Heart right ventricle (tissue), 16 donors: Measurements from ENCODE around the gene STOX1. TPM values are rescaled to one million over a fixed set of nuclear protein-coding genes. Genes with fewer than 3 reads are reported as not detected.

Experiments
- ATAC-seq, 8 donors: fragments of 200-7000 bp; cut with Tn5 transposase; one replicate each; pipeline ENCODE4 v1.9.1; 2020; ENCODE audit warnings: mild to moderate bottlenecking in 8 of 8, moderate library complexity in 8 of 8, moderate number of reproducible peaks in 1 of 8
- DNase-seq, 2 donors: peaks; one replicate each; pipeline ENCODE4 v3.0.0-alpha.2; 2020
- H3K27ac ChIP-seq, 10 donors: fragments of 200-600 bp; sonication (generic) in 2 of 10; one replicate each; pipeline versions ENCODE4 v1.5.0 to v1.8.0; 2020 to 2022; ENCODE audit warnings: mild to moderate bottlenecking in 3 of 10
- H3K27me3 ChIP-seq, 7 donors: fragments of 200-600 bp; one replicate each; pipeline ENCODE4 v1.8.0; 2021 to 2022; ENCODE audit warnings: mild to moderate bottlenecking in 2 of 7
- H3K36me3 ChIP-seq, 9 donors: fragments of 200-600 bp; sonication (generic) in 1 of 9; one replicate each; pipeline versions ENCODE4 v1.5.0 to v1.8.0; 2020 to 2022; ENCODE audit warnings: mild to moderate bottlenecking in 2 of 9
- H3K4me1 ChIP-seq, 9 donors: fragments of 200-600 bp; sonication (generic) in 1 of 9; one replicate each; pipeline versions ENCODE4 v1.5.0 to v1.8.0; 2020 to 2022; ENCODE audit warnings: mild to moderate bottlenecking in 4 of 9
- H3K4me3 ChIP-seq, 10 donors: fragments of 200-600 bp; sonication (generic) in 2 of 10; one replicate each; pipeline versions ENCODE4 v1.5.0 to v1.8.0; 2020 to 2022; ENCODE audit warnings: mild to moderate bottlenecking in 7 of 10, moderate library complexity in 2 of 10
- H3K9me3 ChIP-seq, 11 donors: fragments of 200-600 bp in 10 of 11; sonication (generic) in 2 of 11; one replicate each; pipeline versions ENCODE4 v1.5.0 to v1.8.0; 2013 to 2022; ENCODE audit warnings: mild to moderate bottlenecking in 2 of 11, control low read depth in 1 of 11, moderate library complexity in 1 of 11
- CTCF ChIP-seq, 9 donors: fragments of 200-600 bp; sonication (generic) in 2 of 9; IDR thresholded peaks; one replicate each; pipeline versions ENCODE4 v1.5.0 to v1.8.0; 2021 to 2022; ENCODE audit warnings: antibody characterized with exemption in 9 of 9, mild to moderate bottlenecking in 5 of 9, moderate library complexity in 1 of 9
- WGBS, 2 donors: extraction: QIAGEN DNeasy Blood & Tissue Kit; methylation state at CpG; one replicate each; pipeline ENCODE4 v1.1.7; 2013; ENCODE audit warnings: inconsistent platforms in 1 of 2; 5-methylcytosine and 5-hydroxymethylcytosine counted together
- intact Hi-C, 10 donors: fragments of 100-400 bp; cut with DNase I; formaldehyde crosslinking; loops; one replicate each; pipeline versions ENCODE4 v1.11.1 to v1.14.2; 2022
- polyA plus RNA-seq, 2 donors: library from polyadenylated mRNA; stranded (reverse); fragments of 200-250 nt; gene quantifications; one replicate each; pipeline ENCODE4 v1.2.3, GENCODE V29; 2013
- total RNA-seq, 10 donors: library from RNA; stranded (reverse); fragmentation: NEBNext Ultra II Directional in 3 of 10; extraction: Animal tissue kit (Norgen Biotek cat#: 25700) in 3 of 10; gene quantifications; one replicate each; pipeline versions ENCODE4 v1.2.1 to v1.2.4, GENCODE V29; 2021 to 2023
- donor health status: Arrhythmogenic right ventricular cardiomyopathy.
- donor health status: ischemic (EF 13 %, LVEDD 7.1; RV severe dilation, severe dysfunction).
- donor health status: healthy with polysubstance abuse.
- donor health status: DM: no; HTN: yes; CAD: no.
- donor health status: DM: no; HTN: no; CAD: no.
- donor health status: ischemic (EF 25% LVEDD 6.9; RV normal size, moderate dysfunction).
- donor health status: ischemic (EF 25% LVEDD 5.7; RV mildly dilated, moderate dysfunction).
- donor health status: healthy.
- donor health status: DM: yes; HTN: yes; CAD: no.
- donor health status: Ischemic cardiomyopathy.
- donor health status: ischemic (EF 35%, LVEDD 5.7; RV mildly dilated, moderate dysfunction).
- donor health status: nonischemic (EF 11% LVEDD 7.7; RV severe dilation, severe dysfunction).
- donor health status: DM: yes; HTN: yes; CAD: no.
- donor health status: PGD.
- donor health status: ischemic (EF 29% LVEDD 5.4; RV normal size, mild dysfunction).
- donor health status: nonischemic (EF 23%, LVEDD 6.1; RV moderate dilation, normal function).

STOX1 gene
- total and polyA plus RNA-seq, 12 donors, result 0.09 to 1.9 (median 0.25) TPM; not detected in 2

- ATAC-seq, result no peak
- WGBS, 2 donors, result 88% methylated on average over 2 of the region's 2 CpGs
- Histone ChIP-seq H3K27me3 (no peaks in the 10 kb centered on the region), H3K27ac (no peak overlapping the region), H3K36me3 (no peaks in the 10 kb centered on the region), H3K4me3 (no peak overlapping the region), H3K9me3 (no peaks in the 10 kb centered on the region), H3K4me1 (no peaks in the 10 kb centered on the region)
- intact Hi-C loops, result loop anchor here in 1 of 10 donors (10.0 kb wide), 1 partner anchor 85 kb away; no protein-coding TSS in a partner anchor
- no peak for TF ChIP-seq CTCF (IDR thresholded peaks at IDR 0.05)
- DNase-seq, result no peak
These were observed 52.3 kb downstream of the STOX1 start for GRCh38 chr10:68879628-68880027.

- WGBS, 2 donors, result 90 to 93% methylated on average over 4 of the region's 4 CpGs
- Histone ChIP-seq H3K9me3 (no peaks in the 10 kb centered on the region), H3K27me3 (no peaks in the 10 kb centered on the region), H3K36me3 (no peaks in the 10 kb centered on the region), H3K4me1 (no peaks in the 10 kb centered on the region), H3K27ac (no peak overlapping the region), H3K4me3 (no peak overlapping the region)
- intact Hi-C loops, result loop anchor here in 1 of 10 donors (10.0 kb wide), 1 partner anchor 85 kb away; no protein-coding TSS in a partner anchor
- no peak for ATAC-seq
- no peak for DNase-seq
- TF ChIP-seq CTCF (IDR thresholded peaks at IDR 0.05), result no peak
These were observed 52.9 kb downstream of the STOX1 start for GRCh38 chr10:68880181-68880580.

GRCh38 chr10:68895041-68895440, 67.7 kb downstream of the STOX1 start:
- no peak overlapping the region for H3K27ac ChIP-seq
- no peak for ATAC-seq

GRCh38 chr10:68897336-68897741, 70.0 kb downstream of the STOX1 start:
- no peaks in the 10 kb centered on the region for H3K9me3 ChIP-seq

More at GRCh38 chr10:68895041-68895440, 67.7 kb downstream of the STOX1 start:
- Histone ChIP-seq H3K4me3 (no peak overlapping the region), H3K27me3 (no peaks in the 10 kb centered on the region), H3K4me1 (peaks cover 0 to 3% (median 2%) of the 10 kb centered on the region in 9 donors), H3K36me3 (no peaks in the 10 kb centered on the region), H3K9me3 (no peaks in the 10 kb centered on the region)
- TF ChIP-seq CTCF (IDR thresholded peaks at IDR 0.05), result no peak
- 94 to 98% methylated on average over 2 of the region's 2 CpGs for WGBS, 2 donors
- no peak for DNase-seq
- intact Hi-C loops, result loop anchor here in 8 of 10 donors (5.0 to 10.0 kb wide), 5 partner anchors 70 to 343 kb away; partner anchors contain the start of gene STOX1 (in 1 of the 8)

More at GRCh38 chr10:68897336-68897741, 70.0 kb downstream of the STOX1 start:
- peaks cover 3 to 16% (median 13%) of the 10 kb centered on the region in 9 donors for H3K4me1 ChIP-seq
- peak in 8 of 9 donors; percentile 10 to 69 (median 54) for TF ChIP-seq CTCF (IDR thresholded peaks at IDR 0.05)
- no peaks in the 10 kb centered on the region for H3K36me3 ChIP-seq
- H3K27me3 ChIP-seq, result no peaks in the 10 kb centered on the region
- no peak overlapping the region for H3K4me3 ChIP-seq
- intact Hi-C loops, result loop anchor here in 8 of 10 donors (5.0 to 10.0 kb wide), 5 partner anchors 73 to 345 kb away; partner anchors contain the start of gene STOX1 (in 1 of the 8)
- DNase-seq, result peak in 1 of 2 donors; percentile 55
- no peak overlapping the region for H3K27ac ChIP-seq
- ATAC-seq, result no peak
- WGBS, 2 donors, result 34 to 36% methylated on average over 3 of the region's 3 CpGs
